Left lung (tissue), 10 donors: ENCODE results near the gene RTN1. TPM values are rescaled to one million over a fixed set of nuclear protein-coding genes. Genes with fewer than 3 reads are reported as not detected.

ENCODE experiments used
- ATAC-seq: fragments of 200-7000 bp; cut with Tn5 transposase; one replicate; pipeline ENCODE4 v1.9.1; 2020; ENCODE audit warnings: moderate library complexity
- DNase-seq, 4 donors: peaks; one replicate each; pipeline ENCODE4 v3.0.0-alpha.2; 2013 to 2020
- H3K27ac ChIP-seq, 2 donors: fragments of 200-600 bp; sonication (generic) in 1 of 2; one replicate each; pipeline versions ENCODE4 v1.5.0 to v1.8.0; 2020 to 2021
- H3K27me3 ChIP-seq, 2 donors: fragments of 200-600 bp; sonication (generic) in 1 of 2; one replicate each; pipeline versions ENCODE4 v1.5.0 to v1.8.0; 2020 to 2021
- H3K36me3 ChIP-seq, 2 donors: fragments of 200-600 bp; sonication (generic) in 1 of 2; one replicate each; pipeline versions ENCODE4 v1.5.0 to v1.8.0; 2020 to 2021
- H3K4me1 ChIP-seq, 2 donors: fragments of 200-600 bp; one replicate each; pipeline ENCODE4 v1.8.0; 2021
- H3K4me3 ChIP-seq, 2 donors: fragments of 200-600 bp; sonication (generic) in 1 of 2; one replicate each; pipeline versions ENCODE4 v1.5.0 to v1.8.0; 2020 to 2021; ENCODE audit warnings: mild to moderate bottlenecking in 1 of 2
- H3K9me3 ChIP-seq, 2 donors: fragments of 200-600 bp; sonication (generic) in 1 of 2; one replicate each; pipeline versions ENCODE4 v1.5.0 to v1.8.0; 2020 to 2021
- CTCF ChIP-seq, 2 donors: fragments of 200-600 bp; sonication (generic) in 1 of 2; IDR thresholded peaks; one replicate each; pipeline versions ENCODE4 v1.5.0 to v1.8.0; 2021; ENCODE audit warnings: antibody characterized with exemption in 2 of 2
- intact Hi-C, 2 donors: fragments of 100-400 bp; cut with DNase I; formaldehyde crosslinking; loops; one replicate each; pipeline versions ENCODE4 v1.11.2 to v1.14.2; 2022
- polyA plus RNA-seq, 6 donors: library from polyadenylated mRNA; unstranded; fragments of 120-200 nt; gene quantifications; one replicate each; pipeline ENCODE4 v1.2.1, GENCODE V29; 2013; ENCODE audit not compliant: insufficient read length in 6 of 6
- total RNA-seq, 2 donors: library from RNA; stranded (reverse); fragmentation: NEBNext Ultra II Directional; extraction: Animal tissue kit (Norgen Biotek cat#: 25700); gene quantifications; one replicate each; pipeline ENCODE4 v1.2.1, GENCODE V29; 2021
- donor health status: DM: no; HTN: yes; CAD: no.
- donor health status: DM: no; HTN: no; CAD: no.

The RTN1 gene
- total and polyA plus RNA-seq, 8 donors, result 3.6 to 7.9 (median 4.7) TPM

GRCh38 chr14:59831121-59831730 is 39.4 kb downstream of the RTN1 start:
- intact Hi-C loops, result no loop called here
- no peak overlapping the region for H3K4me3 ChIP-seq
- TF ChIP-seq CTCF (IDR thresholded peaks at IDR 0.05), result no peak
- no peak for DNase-seq
- no peak overlapping the region for H3K27ac ChIP-seq
- H3K9me3 ChIP-seq, result no peaks in the 10 kb centered on the region
- no peaks in the 10 kb centered on the region for H3K27me3 ChIP-seq
- H3K4me1 ChIP-seq, result no peaks in the 10 kb centered on the region
- ATAC-seq, result no peak
- no peaks in the 10 kb centered on the region for H3K36me3 ChIP-seq

- no peak for TF ChIP-seq CTCF (IDR thresholded peaks at IDR 0.05)
- Histone ChIP-seq H3K36me3 (no peaks in the 10 kb centered on the region), H3K27ac (no peak overlapping the region), H3K4me1 (no peaks in the 10 kb centered on the region), H3K9me3 (no peaks in the 10 kb centered on the region), H3K4me3 (no peak overlapping the region), H3K27me3 (no peaks in the 10 kb centered on the region)
- ATAC-seq, result no peak
- intact Hi-C loops, result no loop called here
- no peak for DNase-seq
Measured at GRCh38 chr14:59830338-59830734, 40.2 kb downstream of the RTN1 start.

- ATAC-seq, result no peak
- no peaks in the 10 kb centered on the region for H3K27me3 ChIP-seq
- H3K4me1 ChIP-seq, result no peaks in the 10 kb centered on the region
- TF ChIP-seq CTCF (IDR thresholded peaks at IDR 0.05), result no peak
- no peaks in the 10 kb centered on the region for H3K9me3 ChIP-seq
- DNase-seq, result no peak
- no peak overlapping the region for H3K27ac ChIP-seq
- no peak overlapping the region for H3K4me3 ChIP-seq
- H3K36me3 ChIP-seq, result no peaks in the 10 kb centered on the region
- intact Hi-C loops, result no loop called here
Measured at GRCh38 chr14:59829469-59830337, 40.9 kb downstream of the RTN1 start.

- Histone ChIP-seq H3K9me3 (no peaks in the 10 kb centered on the region), H3K4me3 (no peak overlapping the region), H3K36me3 (no peaks in the 10 kb centered on the region), H3K27ac (no peak overlapping the region), H3K4me1 (no peaks in the 10 kb centered on the region), H3K27me3 (no peaks in the 10 kb centered on the region)
- TF ChIP-seq CTCF (IDR thresholded peaks at IDR 0.05), result no peak
- ATAC-seq (no peak), DNase-seq (no peak)
- intact Hi-C loops, result no loop called here
Measured at GRCh38 chr14:59828276-59828675, 42.3 kb downstream of the RTN1 start.

GRCh38 chr14:59827401-59827800 is 43.2 kb downstream of the RTN1 start:
- H3K4me3 ChIP-seq, result no peak overlapping the region
- no peaks in the 10 kb centered on the region for H3K27me3 ChIP-seq
- H3K9me3 ChIP-seq, result no peaks in the 10 kb centered on the region
- no peak for TF ChIP-seq CTCF (IDR thresholded peaks at IDR 0.05)
- intact Hi-C loops, result no loop called here
- no peak for DNase-seq
- no peaks in the 10 kb centered on the region for H3K4me1 ChIP-seq
- no peak overlapping the region for H3K27ac ChIP-seq
- ATAC-seq, result no peak
- H3K36me3 ChIP-seq, result no peaks in the 10 kb centered on the region
